GM23338 (cell line): ENCODE measurements around the gene GIGYF1. TPM values are rescaled to one million over a fixed set of nuclear protein-coding genes. Genes with fewer than 3 reads are reported as not detected.

Source experiments
- ATAC-seq: fragments of 200-7000 bp; cut with Tn5 transposase; 3 replicates; pipeline ENCODE4 v1.9.1; 2020
- DNase-seq: peaks from one replicate; pipeline ENCODE4 v3.0.0-alpha.2; 2015; ENCODE audit warnings: low spot score
- H2AFZ ChIP-seq: fragments of 200-600 bp; sonication (generic); 2 replicates; pipeline ENCODE4 v1.8.0; 2016; ENCODE audit warnings: antibody characterized with exemption, mild to moderate bottlenecking, moderate library complexity
- H3F3A ChIP-seq: fragments of 200-600 bp; sonication (generic); replicated peaks from 2 replicates; pipeline ENCODE4 v1.8.0; 2017; ENCODE audit warnings: antibody characterized with exemption, mixed run types, low read depth
- H3K27ac ChIP-seq: fragments of 200-600 bp; sonication (generic); 2 replicates; pipeline ENCODE4 v1.6.1; 2016; ENCODE audit warnings: low read depth
- H3K27me3 ChIP-seq: fragments of 200-600 bp; sonication (generic); 2 replicates; pipeline ENCODE4 v1.8.0; 2016; ENCODE audit warnings: mild to moderate bottlenecking, mixed run types, moderate library complexity; ENCODE audit not compliant: insufficient read depth
- H3K36me3 ChIP-seq: fragments of 200-600 bp; sonication (generic); 2 replicates; pipeline ENCODE4 v1.8.0; 2016; ENCODE audit warnings: mild to moderate bottlenecking; ENCODE audit not compliant: insufficient read depth
- H3K4me1 ChIP-seq: fragments of 200-600 bp; sonication (generic); 2 replicates; pipeline ENCODE4 v1.8.0; 2016; ENCODE audit warnings: mild to moderate bottlenecking, moderate library complexity; ENCODE audit not compliant: insufficient read depth
- H3K4me2 ChIP-seq: fragments of 200-600 bp; sonication (generic); 2 replicates; pipeline ENCODE4 v1.7.1; 2017; ENCODE audit warnings: mixed run types
- H3K4me3 ChIP-seq: fragments of 200-600 bp; sonication (generic); 2 replicates; pipeline ENCODE4 v1.6.1; 2016; ENCODE audit warnings: mixed run types
- H3K79me2 ChIP-seq: fragments of 200-600 bp; sonication (generic); replicated peaks from 2 replicates; pipeline ENCODE4 v1.8.0; 2017; ENCODE audit warnings: mild to moderate bottlenecking; ENCODE audit not compliant: insufficient read depth
- H3K9me2 ChIP-seq: fragments of 200-600 bp; sonication (generic); 2 replicates; pipeline ENCODE4 v1.8.0; 2017; ENCODE audit not compliant: insufficient read depth
- H4K20me1 ChIP-seq: fragments of 200-600 bp; sonication (generic); replicated peaks from 2 replicates; pipeline ENCODE4 v1.8.0; 2017; ENCODE audit warnings: mild to moderate bottlenecking; ENCODE audit not compliant: insufficient read depth
- H3K27ac Mint-ChIP-seq: 2 replicates; pipeline ENCODE4 v1.8.0; 2020; ENCODE audit warnings: inconsistent platforms, mild to moderate bottlenecking, moderate library complexity, mixed read lengths
- H3K27me3 Mint-ChIP-seq: 3 replicates; pipeline ENCODE4 v1.8.0; 2022; ENCODE audit warnings: low read depth, mild to moderate bottlenecking, moderate library complexity, mixed read lengths, inconsistent platforms; ENCODE audit not compliant: insufficient read depth, poor library complexity
- H3K36me3 Mint-ChIP-seq: 3 replicates; pipeline ENCODE4 v1.8.0; 2021; ENCODE audit warnings: low read depth, mild to moderate bottlenecking, inconsistent platforms, moderate library complexity, mixed read lengths
- H3K4me1 Mint-ChIP-seq: 3 replicates; pipeline ENCODE4 v1.8.0; 2020; ENCODE audit warnings: mild to moderate bottlenecking, inconsistent platforms, mixed read lengths
- H3K4me3 Mint-ChIP-seq: 3 replicates; pipeline ENCODE4 v1.8.0; 2021; ENCODE audit warnings: moderate library complexity, mild to moderate bottlenecking, inconsistent platforms, mixed read lengths
- H3K9me3 Mint-ChIP-seq: 3 replicates; pipeline ENCODE4 v1.8.0; 2020; ENCODE audit warnings: moderate library complexity, mild to moderate bottlenecking, inconsistent platforms, mixed read lengths
- CREB1 ChIP-seq: fragments of 250-450 bp; sonication (Bioruptor Pico); IDR thresholded peaks from 2 replicates; pipeline ENCODE4 v1.5.0; 2020; ENCODE audit warnings: low read depth, mild to moderate bottlenecking, moderate library complexity
- CTCF ChIP-seq, 2 experiments: fragments of 200-600 bp in 1 of 2; sonication (generic) in 1 of 2; conservative IDR thresholded peaks; 2 replicates each; pipeline versions ENCODE4 v1.5.1 to v1.6.1; 2016 to 2017; ENCODE audit warnings: antibody characterized with exemption in 2 of 2, low read depth in 2 of 2, mild to moderate bottlenecking in 2 of 2, moderate library complexity in 1 of 2
- EZH2 ChIP-seq: fragments of 200-600 bp; sonication (generic); IDR thresholded peaks from one replicate; pipeline ENCODE4 v1.8.0; 2017; ENCODE audit warnings: antibody characterized with exemption, mild to moderate bottlenecking, low read depth; ENCODE audit not compliant: unreplicated experiment
- EZH2phosphoT487 ChIP-seq: fragments of 200-600 bp; sonication (generic); IDR thresholded peaks from one replicate; pipeline ENCODE4 v1.8.1; 2018; ENCODE audit warnings: antibody characterized with exemption; ENCODE audit not compliant: unreplicated experiment
- JUNB ChIP-seq: IDR thresholded peaks from one replicate; pipeline ENCODE4 v1.6.1; 2016; ENCODE audit warnings: antibody characterized with exemption; ENCODE audit not compliant: unreplicated experiment
- NANOG ChIP-seq: IDR thresholded peaks from 2 replicates; pipeline ENCODE4 v1.6.1; 2016; ENCODE audit warnings: antibody characterized with exemption, borderline replicate concordance
- POLR2AphosphoS5 ChIP-seq: IDR thresholded peaks from 2 replicates; pipeline ENCODE4 v1.6.1; 2016; ENCODE audit warnings: antibody characterized with exemption, low read depth
- REST ChIP-seq: IDR thresholded peaks from one replicate; pipeline ENCODE4 v1.6.1; 2018; ENCODE audit warnings: antibody characterized with exemption; ENCODE audit not compliant: unreplicated experiment
- STAT1 ChIP-seq: IDR thresholded peaks from one replicate; pipeline ENCODE4 v1.6.1; 2016; ENCODE audit warnings: antibody characterized with exemption; ENCODE audit not compliant: unreplicated experiment
- ZNF114 ChIP-seq: fragments of 250-450 bp; sonication (Bioruptor Pico); IDR thresholded peaks from 2 replicates; pipeline ENCODE4 v1.5.0; 2020; ENCODE audit warnings: mild to moderate bottlenecking, moderate library complexity
- ZNF331 ChIP-seq: fragments of 250-450 bp; sonication (Bioruptor Pico); IDR thresholded peaks from 2 replicates; pipeline ENCODE4 v1.5.0; 2020; ENCODE audit warnings: low read depth, mild to moderate bottlenecking, moderate library complexity
- ZNF462 ChIP-seq: fragments of 250-450 bp; sonication (Bioruptor Pico); IDR thresholded peaks from 2 replicates; pipeline ENCODE4 v1.5.0; 2020; ENCODE audit warnings: mild to moderate bottlenecking, moderate library complexity
- polyA plus RNA-seq: library from polyadenylated mRNA; unstranded; fragments of >200 nt; fragmentation: Nextera tagmentation; extraction: Ambion mirVana; gene quantifications from 2 replicates; pipeline ENCODE4 v1.2.1, GENCODE V29; 2016
- total RNA-seq: library from RNA; depleted of rRNA; stranded (reverse); fragments of >200 nt; shearing (Covaris generic); gene quantifications from 2 replicates; pipeline ENCODE4 v1.2.3, GENCODE V29; 2014
- TF ChIP-seq, protein P1 (sequence below): IDR thresholded peaks from 2 replicates; pipeline ENCODE4 v1.6.1; 2016; ENCODE audit warnings: antibody characterized with exemption

Gene GIGYF1
- total and polyA plus RNA-seq, 2 experiments from 2014 or later, result 40.4 to 69.8 TPM

DNA sequence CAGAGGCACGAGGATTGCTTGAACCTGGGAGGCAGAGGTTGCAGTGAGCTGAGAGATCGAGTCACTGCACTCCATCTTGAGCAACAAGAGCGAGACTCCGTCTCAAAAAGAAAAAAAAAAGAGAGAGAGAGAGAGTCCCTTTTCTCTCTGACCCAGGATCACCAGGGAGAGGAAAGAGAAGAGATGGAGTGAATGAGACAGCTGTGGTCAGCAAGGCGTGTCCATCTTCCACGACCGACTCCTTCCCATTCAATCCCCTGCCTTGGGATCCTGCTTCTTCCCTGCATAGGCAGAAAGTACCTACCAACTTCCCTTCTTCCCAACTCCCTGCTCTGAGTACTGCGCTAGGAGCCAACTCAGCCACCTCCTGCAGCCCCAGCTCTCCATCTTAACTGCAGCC lies 34.1 kb upstream of the GIGYF1 start:
- Mint-ChIP-seq H3K4me1 (peaks cover 2% of the 10 kb centered on the region; the same call in 2 of the 3 replicates), H3K27ac (no peak overlapping the region), H3K27me3 (peaks cover 10% of the 10 kb centered on the region), H3K4me3 (no peak overlapping the region), H3K9me3 (no peaks in the 10 kb centered on the region; the same call in 2 of the 3 replicates), H3K36me3 (no peaks in the 10 kb centered on the region)
- no peak overlapping the region for H3K27ac ChIP-seq
- no peaks in the 10 kb centered on the region for H3K4me1 ChIP-seq
- H3K9me2 ChIP-seq, result no peaks in the 10 kb centered on the region
- no peak for TF ChIP-seq POLR2AphosphoS5
- no peak for TF ChIP-seq NANOG
- TF ChIP-seq JUNB, result no peak
- TF ChIP-seq ZNF462 (CRISPR knock-in tag), result no peak
- no peak for TF ChIP-seq STAT1
- TF ChIP-seq ZNF331 (CRISPR knock-in tag), result no peak
- no peak for TF ChIP-seq EZH2phosphoT487
- TF ChIP-seq ZNF114 (CRISPR knock-in tag), result no peak
- no peak for TF ChIP-seq REST
- TF ChIP-seq, protein P1, sequence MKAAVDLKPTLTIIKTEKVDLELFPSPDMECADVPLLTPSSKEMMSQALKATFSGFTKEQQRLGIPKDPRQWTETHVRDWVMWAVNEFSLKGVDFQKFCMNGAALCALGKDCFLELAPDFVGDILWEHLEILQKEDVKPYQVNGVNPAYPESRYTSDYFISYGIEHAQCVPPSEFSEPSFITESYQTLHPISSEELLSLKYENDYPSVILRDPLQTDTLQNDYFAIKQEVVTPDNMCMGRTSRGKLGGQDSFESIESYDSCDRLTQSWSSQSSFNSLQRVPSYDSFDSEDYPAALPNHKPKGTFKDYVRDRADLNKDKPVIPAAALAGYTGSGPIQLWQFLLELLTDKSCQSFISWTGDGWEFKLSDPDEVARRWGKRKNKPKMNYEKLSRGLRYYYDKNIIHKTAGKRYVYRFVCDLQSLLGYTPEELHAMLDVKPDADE, result no peak
- TF ChIP-seq CREB1 (CRISPR knock-in tag), result no peak
- TF ChIP-seq CTCF (conservative IDR thresholded peaks at IDR 0.05; ENCODE audit: low read depth in 2 of 2), result no peak
- TF ChIP-seq EZH2, result no peak
- H3F3A ChIP-seq, result no peaks in the 10 kb centered on the region
- ATAC-seq (no peak), DNase-seq (no peak)
- no peaks in the 10 kb centered on the region for H3K79me2 ChIP-seq
- no peaks in the 10 kb centered on the region for H3K27me3 ChIP-seq
- no peak overlapping the region for H2AFZ ChIP-seq
- no peaks in the 10 kb centered on the region for H4K20me1 ChIP-seq
- no peaks in the 10 kb centered on the region for H3K36me3 ChIP-seq
- no peak overlapping the region for H3K4me3 ChIP-seq
- H3K4me2 ChIP-seq, result no peak overlapping the region
